ENCODE data around the gene GOLPH3L. TPM values are rescaled to one million over a fixed set of nuclear protein-coding genes. Genes with fewer than 3 reads are reported as not detected.

GOLPH3L gene

Small RNA genes within 50 kb of the gene (small RNA-seq; reads per million reads assigned to genes)
- not detected for gene RF00015 (ENCODE audit: insufficient read depth)
- gene RF00561 (ENCODE audit: insufficient read depth): not detected
- gene RNU6-1042P (ENCODE audit: insufficient read depth): not detected

All from neuronal stem cell (in vitro differentiated cells).